ENCODE measurements around the gene BHLHE40.

Gene BHLHE40

DNA sequence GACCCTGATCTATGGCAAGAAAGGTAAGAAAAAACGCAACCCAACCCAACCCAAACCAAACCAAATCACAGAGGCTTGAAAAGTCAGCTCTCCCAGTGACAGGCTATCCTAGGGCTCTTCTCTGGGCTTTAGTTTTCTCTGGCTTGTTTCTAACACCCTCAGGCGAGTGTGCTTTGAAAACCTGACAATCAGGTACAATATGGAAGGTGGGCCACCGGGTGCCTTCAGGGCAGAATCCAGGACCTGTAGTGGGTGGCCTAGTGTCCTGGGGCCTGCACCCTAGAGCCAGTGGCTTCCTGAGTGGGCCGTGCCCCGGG lies 46.8 kb downstream of the BHLHE40 start:
- in situ Hi-C loops (cut with HindIII; ENCODE audit: low pct_ligation_motif_present, low pct_unique_long_range_greater_than_20kb, low sequenced_read_pairs), result no loop called here
- DNase-seq, result no peak

DNA sequence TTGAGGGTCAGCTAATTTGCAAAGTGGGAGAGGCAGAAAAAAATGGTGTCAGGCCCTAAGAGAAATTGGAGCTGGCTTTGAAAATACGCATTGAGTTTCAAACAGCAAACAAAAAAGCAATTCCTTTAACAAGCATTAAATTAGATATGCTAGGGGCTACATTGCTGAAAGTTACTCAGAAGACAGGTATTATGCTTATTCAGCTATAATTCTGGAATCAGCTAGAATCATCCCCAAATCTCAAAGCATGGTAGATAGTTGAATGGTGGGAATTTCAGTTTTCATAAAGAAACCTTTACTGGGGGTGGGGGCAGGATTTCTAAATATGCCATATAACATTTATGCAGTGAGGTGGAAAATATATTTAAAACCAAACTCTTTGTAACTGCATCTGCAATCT lies 50.5 kb downstream of the BHLHE40 start:
- DNase-seq, result no peak
- in situ Hi-C loops (cut with HindIII; ENCODE audit: low pct_ligation_motif_present, low pct_unique_long_range_greater_than_20kb, low sequenced_read_pairs), result no loop called here

DNA sequence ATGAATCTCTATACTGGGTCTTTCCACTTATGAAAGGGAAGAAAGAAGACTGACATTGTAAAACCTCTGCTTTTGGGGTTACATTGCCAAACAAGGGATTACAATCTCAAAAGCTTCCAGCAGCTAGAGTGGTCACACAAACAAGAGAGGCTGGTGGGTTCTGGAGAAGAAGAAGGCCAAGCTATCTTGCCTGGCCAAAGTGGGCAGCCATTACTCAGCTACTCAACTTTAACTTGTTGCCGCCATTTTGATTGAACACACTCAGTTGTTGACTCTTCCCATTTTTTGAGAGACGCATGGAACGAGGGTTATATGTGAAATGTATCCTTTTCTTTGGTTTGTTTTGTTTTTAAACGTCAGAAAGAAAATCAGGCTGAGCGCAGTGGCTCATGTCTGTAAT lies 50.9 kb downstream of the BHLHE40 start:
- no peak for DNase-seq
- in situ Hi-C loops (cut with HindIII; ENCODE audit: low pct_ligation_motif_present, low pct_unique_long_range_greater_than_20kb, low sequenced_read_pairs), result no loop called here

GRCh38 chr3:5032844-5033243 lies 53.6 kb downstream of the BHLHE40 start:
- DNase-seq, result no peak
- in situ Hi-C loops (cut with HindIII; ENCODE audit: low pct_ligation_motif_present, low pct_unique_long_range_greater_than_20kb, low sequenced_read_pairs), result no loop called here
